DND-41 (cell line): ENCODE measurements around the gene TSHZ3.
A peak's percentile ranks its signal among the peaks of the same experiment; 100 is the strongest.

ENCODE experiments used
- ATAC-seq: fragments of 200-7000 bp; cut with Tn5 transposase; 3 replicates; pipeline ENCODE4 v1.9.1; 2021; ENCODE audit warnings: low read depth; ENCODE audit not compliant: insufficient read depth
- DNase-seq: peaks from one replicate; pipeline ENCODE4 v3.0.0-alpha.2; 2020
- H2AFZ ChIP-seq: 2 replicates; pipeline ENCODE4 v1.6.0; 2012; ENCODE audit warnings: low read depth, low read length
- H3K27ac ChIP-seq: 2 replicates; pipeline ENCODE4 v1.5.1; 2012; ENCODE audit warnings: low read length, inconsistent platforms
- H3K27me3 ChIP-seq: fragments of 200-600 bp; sonication (generic); 2 replicates; pipeline ENCODE4 v1.6.0; 2012; ENCODE audit warnings: low read length, mild to moderate bottlenecking, inconsistent platforms; ENCODE audit not compliant: insufficient read depth, poor library complexity
- H3K36me3 ChIP-seq: 2 replicates; pipeline ENCODE4 v1.5.1; 2012; ENCODE audit warnings: low read length, inconsistent platforms; ENCODE audit not compliant: insufficient read depth
- H3K4me1 ChIP-seq: 2 replicates; pipeline ENCODE4 v1.5.1; 2012; ENCODE audit warnings: mild to moderate bottlenecking, low read length; ENCODE audit not compliant: insufficient read depth
- H3K4me2 ChIP-seq: 2 replicates; pipeline ENCODE4 v1.6.0; 2012; ENCODE audit warnings: mild to moderate bottlenecking, moderate library complexity, low read length, inconsistent platforms; ENCODE audit not compliant: insufficient read depth
- H3K4me3 ChIP-seq, 2 experiments: fragments of 200-600 bp in 1 of 2; shearing (Covaris generic) in 1 of 2; 2 replicates each; pipeline ENCODE4 v1.5.1; 2012 to 2016; ENCODE audit warnings: inconsistent platforms in 2 of 2, low read length in 2 of 2, mild to moderate bottlenecking in 2 of 2, low read depth in 1 of 2, moderate library complexity in 1 of 2
- H3K79me2 ChIP-seq: 2 replicates; pipeline ENCODE4 v1.6.0; 2012; ENCODE audit warnings: low read length, inconsistent platforms; ENCODE audit not compliant: insufficient read depth
- H3K9ac ChIP-seq: 2 replicates; pipeline ENCODE4 v1.6.0; 2012; ENCODE audit warnings: low read depth, mild to moderate bottlenecking, inconsistent platforms, low read length, moderate library complexity
- H3K9me3 ChIP-seq: 2 replicates; pipeline ENCODE4 v1.5.1; 2012; ENCODE audit warnings: low read length, moderate library complexity, mild to moderate bottlenecking, inconsistent platforms; ENCODE audit not compliant: insufficient read depth, severe bottlenecking
- H4K20me1 ChIP-seq: 2 replicates; pipeline ENCODE4 v1.6.0; 2012; ENCODE audit warnings: low read length; ENCODE audit not compliant: insufficient read depth
- EZH2 ChIP-seq: IDR thresholded peaks from 3 replicates; pipeline ENCODE4 v1.6.1; 2012; ENCODE audit warnings: borderline replicate concordance, low read depth, mild to moderate bottlenecking, moderate library complexity, low read length, inconsistent platforms; ENCODE audit not compliant: severe bottlenecking
- TF ChIP-seq, protein P1 (sequence below): IDR thresholded peaks from 2 replicates; pipeline ENCODE4 v1.5.1; 2012; ENCODE audit warnings: borderline replicate concordance, low read length, moderate library complexity, mild to moderate bottlenecking; ENCODE audit not compliant: poor library complexity, severe bottlenecking; ENCODE audit errors: extremely low read depth

TSHZ3 gene

DNA sequence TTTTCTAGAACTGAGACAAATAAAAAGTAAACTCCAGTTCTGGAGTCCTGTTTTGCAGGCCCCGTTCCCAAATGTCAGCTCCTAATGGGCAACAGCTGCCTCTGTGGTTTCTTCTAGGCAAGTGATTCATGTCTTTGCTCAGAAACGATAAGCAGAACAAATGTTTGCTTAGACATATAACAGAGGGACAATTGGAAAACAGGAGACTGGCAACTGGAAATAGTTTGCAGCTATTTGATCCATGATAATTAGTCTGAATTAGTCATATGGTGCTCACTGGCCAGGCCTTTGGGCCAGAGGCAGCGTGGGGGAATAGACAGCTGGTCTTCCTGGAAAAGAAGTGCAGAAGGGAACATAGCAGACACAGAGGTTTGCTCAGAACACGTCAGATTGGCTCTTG, 29.2 kb upstream of the TSHZ3 start:
- no peaks in the 10 kb centered on the region for H3K79me2 ChIP-seq
- DNase-seq, result no peak

DNA sequence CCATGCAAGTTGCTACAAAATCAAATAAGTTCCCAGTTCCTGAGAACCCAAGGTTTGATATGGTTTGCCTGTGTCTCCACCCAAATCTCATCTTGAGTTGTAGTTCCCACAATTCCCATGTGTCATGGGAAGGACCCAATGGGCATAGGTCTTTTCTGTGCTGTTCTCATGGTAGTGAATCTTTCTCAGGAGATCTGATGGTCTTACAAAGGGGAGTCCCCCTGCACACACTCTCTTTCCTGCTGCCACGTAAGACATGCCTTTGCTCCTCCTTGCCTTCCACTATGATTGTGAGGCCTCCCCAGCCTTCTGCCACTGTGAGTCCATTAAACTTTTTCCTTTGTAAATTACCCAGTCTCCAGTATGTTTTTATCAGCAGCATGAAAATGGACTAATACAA, 28.5 kb upstream of the TSHZ3 start:
- Histone ChIP-seq H3K27ac (no peak overlapping the region), H3K9me3 (no peaks in the 10 kb centered on the region), H3K4me3 (no peak overlapping the region), H4K20me1 (no peaks in the 10 kb centered on the region), H3K36me3 (no peaks in the 10 kb centered on the region), H3K79me2 (no peaks in the 10 kb centered on the region), H3K4me1 (peaks cover 13% of the 10 kb centered on the region), H3K4me2 (no peak overlapping the region), H2AFZ (no peak overlapping the region), H3K27me3 (no peaks in the 10 kb centered on the region), H3K9ac (no peak overlapping the region)
- ATAC-seq, result no peak
- DNase-seq, result no peak
- no peak for TF ChIP-seq EZH2
- TF ChIP-seq, protein P1, sequence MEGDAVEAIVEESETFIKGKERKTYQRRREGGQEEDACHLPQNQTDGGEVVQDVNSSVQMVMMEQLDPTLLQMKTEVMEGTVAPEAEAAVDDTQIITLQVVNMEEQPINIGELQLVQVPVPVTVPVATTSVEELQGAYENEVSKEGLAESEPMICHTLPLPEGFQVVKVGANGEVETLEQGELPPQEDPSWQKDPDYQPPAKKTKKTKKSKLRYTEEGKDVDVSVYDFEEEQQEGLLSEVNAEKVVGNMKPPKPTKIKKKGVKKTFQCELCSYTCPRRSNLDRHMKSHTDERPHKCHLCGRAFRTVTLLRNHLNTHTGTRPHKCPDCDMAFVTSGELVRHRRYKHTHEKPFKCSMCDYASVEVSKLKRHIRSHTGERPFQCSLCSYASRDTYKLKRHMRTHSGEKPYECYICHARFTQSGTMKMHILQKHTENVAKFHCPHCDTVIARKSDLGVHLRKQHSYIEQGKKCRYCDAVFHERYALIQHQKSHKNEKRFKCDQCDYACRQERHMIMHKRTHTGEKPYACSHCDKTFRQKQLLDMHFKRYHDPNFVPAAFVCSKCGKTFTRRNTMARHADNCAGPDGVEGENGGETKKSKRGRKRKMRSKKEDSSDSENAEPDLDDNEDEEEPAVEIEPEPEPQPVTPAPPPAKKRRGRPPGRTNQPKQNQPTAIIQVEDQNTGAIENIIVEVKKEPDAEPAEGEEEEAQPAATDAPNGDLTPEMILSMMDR, result no peak

More for the DNA sequence above, 29.2 kb upstream of the TSHZ3 start:
- no peak overlapping the region for H3K4me2 ChIP-seq
- H2AFZ ChIP-seq, result no peak overlapping the region
- H3K9me3 ChIP-seq, result no peaks in the 10 kb centered on the region
- H3K9ac ChIP-seq, result no peak overlapping the region
- no peak for ATAC-seq
- H3K27ac ChIP-seq, result no peak overlapping the region
- no peaks in the 10 kb centered on the region for H3K36me3 ChIP-seq
- no peak overlapping the region for H3K4me3 ChIP-seq
- no peaks in the 10 kb centered on the region for H3K27me3 ChIP-seq
- no peaks in the 10 kb centered on the region for H4K20me1 ChIP-seq
- no peak for TF ChIP-seq EZH2
- TF ChIP-seq, protein P1, result no peak
- H3K4me1 ChIP-seq, result peaks cover 7% of the 10 kb centered on the region

DNA sequence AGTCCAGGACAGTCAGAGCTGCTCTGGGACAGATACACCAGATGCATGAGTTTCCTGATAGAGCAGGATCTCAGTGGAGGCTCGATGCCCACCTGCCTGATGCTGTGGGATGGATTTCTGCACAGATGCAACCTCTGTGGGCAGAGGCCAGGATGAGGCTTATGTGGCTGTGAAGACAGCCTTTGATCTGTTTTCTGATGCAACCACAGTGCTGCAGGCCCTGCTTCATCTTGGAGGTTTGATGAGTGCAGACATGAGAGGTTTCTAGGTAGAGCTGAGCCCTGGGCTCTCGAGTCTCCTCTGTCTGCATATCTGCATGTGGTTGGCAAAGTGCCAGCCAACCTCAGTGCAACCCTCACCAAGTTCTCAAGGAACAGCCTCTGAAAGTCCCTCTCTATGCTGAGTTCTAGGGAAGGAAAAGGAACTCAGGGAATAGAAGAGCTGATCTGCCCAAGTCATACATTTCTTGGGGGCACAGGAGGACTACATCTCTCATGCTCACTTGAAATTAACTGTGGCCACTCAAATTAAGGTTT, 23.1 kb upstream of the TSHZ3 start:
- 0 out of 2 replicates have a peak overlapping the region, but pooled peaks have one; percentile 5 for H3K4me2 ChIP-seq
- no peaks in the 10 kb centered on the region for H3K79me2 ChIP-seq
- H3K4me3 ChIP-seq, result no peak overlapping the region
- peaks cover 4% of the 10 kb centered on the region; the same call in 1 of the 2 replicates for H4K20me1 ChIP-seq
- no peak overlapping the region for H2AFZ ChIP-seq
- ATAC-seq (peak; percentile 98), DNase-seq (peak; percentile 89)
- H3K9ac ChIP-seq, result peak overlapping the region; percentile 2; the same call in 1 of the 2 replicates
- H3K27me3 ChIP-seq, result no peaks in the 10 kb centered on the region
- H3K4me1 ChIP-seq, result peaks cover 27% of the 10 kb centered on the region
- peak overlapping the region; percentile 49; the same call in 1 of the 2 replicates for H3K27ac ChIP-seq
- H3K36me3 ChIP-seq, result no peaks in the 10 kb centered on the region
- H3K9me3 ChIP-seq, result no peaks in the 10 kb centered on the region
- TF ChIP-seq, protein P1, result no peak
- no peak for TF ChIP-seq EZH2

DNA sequence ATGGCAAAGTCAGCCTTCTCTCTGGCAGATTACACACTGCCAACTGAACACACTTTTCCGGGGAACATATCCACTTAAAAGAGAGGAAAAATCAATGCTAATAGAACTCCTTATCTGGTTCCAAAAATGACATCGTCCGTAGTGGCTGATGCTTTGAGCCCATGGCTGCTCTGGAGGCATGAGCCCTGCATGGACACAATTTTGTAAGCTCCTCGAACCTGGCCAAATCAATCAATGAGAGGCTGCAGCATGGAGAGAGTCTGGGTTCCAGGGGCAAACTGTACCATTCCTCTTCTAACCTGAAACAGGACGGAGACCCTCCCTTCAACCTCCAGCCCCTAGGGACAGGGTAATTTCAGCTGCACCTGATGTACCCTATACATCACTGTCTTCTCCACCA, 21.0 kb upstream of the TSHZ3 start:
- Histone ChIP-seq H3K79me2 (no peaks in the 10 kb centered on the region), H3K27me3 (no peaks in the 10 kb centered on the region), H4K20me1 (peaks cover 8% of the 10 kb centered on the region; the same call in 1 of the 2 replicates), H3K4me3 (no peak overlapping the region), H3K4me1 (peaks cover 27% of the 10 kb centered on the region), H3K27ac (no peak overlapping the region), H3K9me3 (no peaks in the 10 kb centered on the region), H3K9ac (no peak overlapping the region), H3K36me3 (no peaks in the 10 kb centered on the region), H3K4me2 (no peak overlapping the region), H2AFZ (no peak overlapping the region)
- ATAC-seq, result no peak
- no peak for DNase-seq
- TF ChIP-seq EZH2, result no peak
- TF ChIP-seq, protein P1, result no peak
